ENCODE data around the gene CYBA. TPM values are rescaled to one million over a fixed set of nuclear protein-coding genes. Genes with fewer than 3 reads are reported as not detected.

Gene CYBA
- total and polyA plus RNA-seq, 9 donors: 6.5 to 244 (median 56.6) TPM

GRCh38 chr16:88680554-88681083, 29.8 kb upstream of the CYBA start:
- TF ChIP-seq CTCF (IDR thresholded peaks at IDR 0.05) (no peak), POLR2A (IDR thresholded peaks at IDR 0.05) (no peak), EP300 (IDR thresholded peaks at IDR 0.05) (no peak)
- H3K4me3 ChIP-seq: no peak overlapping the region
- peaks cover 3% of the 10 kb centered on the region for H3K27me3 ChIP-seq
- DNase-seq: no peak
- H3K9me3 ChIP-seq: no peaks in the 10 kb centered on the region
- intact Hi-C loops (cut with DNase I): no loop called here
- no peaks in the 10 kb centered on the region for H3K36me3 ChIP-seq
- WGBS, 3 donors: 57 to 75% (median 64%) methylated on average over 5 of the region's 5 CpGs
- H3K4me1 ChIP-seq (ENCODE audit: insufficient read depth): no peaks in the 10 kb centered on the region
- H3K27ac ChIP-seq: no peak overlapping the region

DNA sequence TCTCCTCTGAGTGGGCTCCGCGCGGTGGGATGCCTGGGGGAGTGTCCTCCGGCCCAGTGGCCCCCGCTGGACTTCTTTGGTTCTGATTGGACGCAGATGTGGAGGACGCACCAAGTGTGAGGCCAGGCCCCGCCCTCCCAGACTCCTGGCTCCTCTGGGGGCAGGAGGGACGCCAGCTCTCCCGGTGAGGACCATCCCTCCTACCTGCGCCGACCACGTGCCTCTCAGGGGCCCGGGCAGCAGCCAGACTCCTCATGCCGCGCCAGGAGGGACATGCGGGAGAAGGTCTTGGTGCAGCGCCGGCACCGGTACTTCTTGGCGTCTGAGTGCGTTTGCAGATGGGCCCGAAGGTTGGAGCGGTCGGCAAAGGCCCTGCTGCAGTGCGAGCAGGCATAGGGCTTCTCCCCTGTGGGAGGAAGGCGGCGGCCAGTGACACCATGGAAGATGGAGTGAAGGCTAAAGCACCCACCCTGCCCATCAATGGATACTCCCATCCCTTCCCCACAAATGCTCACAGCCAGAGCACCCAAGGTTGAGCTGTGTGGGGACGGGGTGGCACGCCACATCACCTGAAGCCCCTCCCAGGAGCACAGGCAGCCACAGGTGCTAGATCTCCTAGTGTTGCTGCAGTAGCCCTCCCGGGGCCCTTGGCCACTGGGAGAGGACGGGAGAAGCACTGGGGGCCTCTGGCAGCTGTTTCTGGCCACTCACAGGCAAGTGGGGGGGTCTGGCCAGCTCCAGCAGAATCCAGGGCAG, 27.5 kb upstream of the CYBA start:
- TF ChIP-seq POLR2A (IDR thresholded peaks at IDR 0.05) (no peak), EP300 (IDR thresholded peaks at IDR 0.05) (no peak), CTCF (IDR thresholded peaks at IDR 0.05) (no peak)
- Histone ChIP-seq H3K27me3 (no peaks in the 10 kb centered on the region), H3K36me3 (no peaks in the 10 kb centered on the region), H3K4me3 (no peak overlapping the region), H3K27ac (no peak overlapping the region), H3K9me3 (no peaks in the 10 kb centered on the region), H3K4me1 (ENCODE audit: insufficient read depth) (no peaks in the 10 kb centered on the region)
- WGBS, 3 donors: 30 to 46% (median 36%) methylated on average over 9 to 32 of the region's 32 CpGs
- DNase-seq: no peak
- intact Hi-C loops (cut with DNase I): no loop called here

DNA sequence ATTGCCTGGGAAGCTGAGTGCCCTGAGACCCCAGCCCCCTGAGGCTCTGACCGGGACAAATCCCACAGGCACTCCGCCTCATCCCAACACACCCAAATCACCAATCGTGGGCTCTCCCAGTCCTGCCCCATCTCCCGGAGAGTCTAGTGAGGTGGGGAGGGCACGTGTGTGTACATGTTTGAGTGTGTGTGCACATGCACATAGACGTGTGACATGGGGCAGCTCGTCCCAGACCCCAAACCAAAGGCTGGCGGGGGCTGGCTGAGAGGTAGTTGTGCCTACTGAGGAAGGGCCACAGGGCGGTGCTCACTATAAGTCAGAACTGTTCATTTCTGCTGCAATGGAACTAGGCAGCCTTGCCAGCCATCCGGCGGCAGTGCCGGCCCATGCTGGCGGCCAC, 26.9 kb upstream of the CYBA start:
- no peaks in the 10 kb centered on the region for H3K9me3 ChIP-seq
- H3K27me3 ChIP-seq: no peaks in the 10 kb centered on the region
- no peaks in the 10 kb centered on the region for H3K4me1 ChIP-seq (ENCODE audit: insufficient read depth)
- H3K4me3 ChIP-seq: no peak overlapping the region
- no peak for TF ChIP-seq POLR2A (IDR thresholded peaks at IDR 0.05)
- TF ChIP-seq EP300 (IDR thresholded peaks at IDR 0.05): no peak
- TF ChIP-seq CTCF (IDR thresholded peaks at IDR 0.05): no peak
- WGBS, 3 donors: 48 to 50% (median 50%) methylated on average over 13 of the region's 13 CpGs
- no peaks in the 10 kb centered on the region for H3K36me3 ChIP-seq
- no peak for DNase-seq
- intact Hi-C loops (cut with DNase I): no loop called here
- H3K27ac ChIP-seq: no peak overlapping the region

- no peak for TF ChIP-seq POLR2A (IDR thresholded peaks at IDR 0.05)
- no peak for TF ChIP-seq EP300 (IDR thresholded peaks at IDR 0.05)
- no peak for TF ChIP-seq CTCF (IDR thresholded peaks at IDR 0.05)
- DNase-seq: no peak
- Histone ChIP-seq H3K9me3 (no peaks in the 10 kb centered on the region), H3K4me1 (ENCODE audit: insufficient read depth) (no peaks in the 10 kb centered on the region), H3K27me3 (no peaks in the 10 kb centered on the region), H3K27ac (no peak overlapping the region), H3K4me3 (no peak overlapping the region), H3K36me3 (no peaks in the 10 kb centered on the region)
- intact Hi-C loops (cut with DNase I): no loop called here
- WGBS, 3 donors: 57 to 70% (median 64%) methylated on average over 19 to 22 of the region's 22 CpGs
Measured at GRCh38 chr16:88676502-88677242, 25.8 kb upstream of the CYBA start.

Data from ovary (tissue), 9 donors.